SK-N-SH treated with all-trans-retinoic acid at 6 μM for 48 hours (cell line): Measurements from ENCODE around the gene ASIC1.

Experiments
- ARNTL ChIP-seq: fragments of 450-650 bp; formaldehyde crosslinking; IDR thresholded peaks from 2 replicates; pipeline ENCODE4 v1.5.0; 2020; ENCODE audit warnings: low read depth, mild to moderate bottlenecking, moderate library complexity, borderline replicate concordance
- CSDC2 ChIP-seq: fragments of 250-450 bp; sonication (Bioruptor Pico); IDR thresholded peaks from 2 replicates; pipeline ENCODE4 v1.5.0; 2020; ENCODE audit warnings: mild to moderate bottlenecking, moderate library complexity
- PATZ1 ChIP-seq: fragments of 250-450 bp; sonication (Bioruptor Pico); IDR thresholded peaks from 2 replicates; pipeline ENCODE4 v1.8.0; 2020; ENCODE audit warnings: mild to moderate bottlenecking, moderate library complexity, borderline replicate concordance
- PPARA ChIP-seq: fragments of 250-450 bp; sonication (Bioruptor Pico); IDR thresholded peaks from 2 replicates; pipeline ENCODE4 v1.5.0; 2020; ENCODE audit warnings: mild to moderate bottlenecking, borderline replicate concordance
- SNAI2 ChIP-seq: fragments of 250-450 bp; sonication (Bioruptor Pico); IDR thresholded peaks from 2 replicates; pipeline ENCODE4 v1.5.0; 2020; ENCODE audit warnings: mild to moderate bottlenecking, moderate library complexity
- TCF4 ChIP-seq: fragments of 250-450 bp; sonication (Bioruptor Pico); IDR thresholded peaks from 2 replicates; pipeline ENCODE4 v1.8.0; 2021; ENCODE audit warnings: mild to moderate bottlenecking, moderate library complexity, borderline replicate concordance
- ZC3H10 ChIP-seq: fragments of 250-450 bp; sonication (Bioruptor Pico); IDR thresholded peaks from 2 replicates; pipeline ENCODE4 v1.5.1; 2021; ENCODE audit warnings: mild to moderate bottlenecking, moderate library complexity
- ZFP3 ChIP-seq: fragments of 250-450 bp; sonication (Bioruptor Pico); IDR thresholded peaks from 2 replicates; pipeline ENCODE4 v1.5.0; 2020; ENCODE audit warnings: mild to moderate bottlenecking, moderate library complexity
- ZFP30 ChIP-seq: fragments of 450-650 bp; formaldehyde crosslinking; IDR thresholded peaks from 2 replicates; pipeline ENCODE4 v1.5.0; 2022; ENCODE audit warnings: mild to moderate bottlenecking, moderate library complexity
- ZNF8 ChIP-seq: fragments of 450-650 bp; formaldehyde crosslinking; IDR thresholded peaks from 2 replicates; pipeline ENCODE4 v1.5.0; 2020; ENCODE audit warnings: mild to moderate bottlenecking, moderate library complexity
- TF ChIP-seq, protein P1 (sequence below): fragments of 250-450 bp; sonication (Bioruptor Pico); IDR thresholded peaks from 2 replicates; pipeline ENCODE4 v1.5.1; 2021; ENCODE audit warnings: mild to moderate bottlenecking, moderate library complexity

DNA sequence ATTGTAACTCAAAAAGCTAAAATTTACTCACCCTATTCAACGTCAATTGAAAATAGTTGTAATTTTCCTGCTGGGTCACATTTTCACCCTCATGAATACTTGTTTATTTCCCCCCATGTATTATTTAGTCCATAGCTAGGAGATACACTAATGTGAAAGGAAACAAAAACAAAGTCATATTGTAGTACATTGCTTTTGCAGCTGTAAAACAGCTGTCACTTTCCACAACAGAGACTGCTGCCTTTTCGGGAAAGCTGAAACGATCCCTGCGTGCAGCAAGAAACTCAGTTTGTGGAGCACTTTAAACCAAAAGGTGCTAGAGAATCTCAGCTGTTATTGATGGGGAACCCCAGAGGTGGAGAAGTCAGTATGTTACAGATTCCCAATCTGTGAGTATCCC lies 36.4 kb upstream of the ASIC1 start:
- TF ChIP-seq PATZ1 (CRISPR knock-in tag) (no peak), PPARA (CRISPR knock-in tag) (no peak), ARNTL (no peak), ZFP30 (CRISPR knock-in tag) (no peak), SNAI2 (CRISPR knock-in tag) (no peak), ZFP3 (CRISPR knock-in tag) (no peak), CSDC2 (CRISPR knock-in tag) (no peak), ZC3H10 (no peak), TCF4 (CRISPR knock-in tag) (no peak), ZNF8 (CRISPR knock-in tag) (no peak)
- TF ChIP-seq, protein P1, sequence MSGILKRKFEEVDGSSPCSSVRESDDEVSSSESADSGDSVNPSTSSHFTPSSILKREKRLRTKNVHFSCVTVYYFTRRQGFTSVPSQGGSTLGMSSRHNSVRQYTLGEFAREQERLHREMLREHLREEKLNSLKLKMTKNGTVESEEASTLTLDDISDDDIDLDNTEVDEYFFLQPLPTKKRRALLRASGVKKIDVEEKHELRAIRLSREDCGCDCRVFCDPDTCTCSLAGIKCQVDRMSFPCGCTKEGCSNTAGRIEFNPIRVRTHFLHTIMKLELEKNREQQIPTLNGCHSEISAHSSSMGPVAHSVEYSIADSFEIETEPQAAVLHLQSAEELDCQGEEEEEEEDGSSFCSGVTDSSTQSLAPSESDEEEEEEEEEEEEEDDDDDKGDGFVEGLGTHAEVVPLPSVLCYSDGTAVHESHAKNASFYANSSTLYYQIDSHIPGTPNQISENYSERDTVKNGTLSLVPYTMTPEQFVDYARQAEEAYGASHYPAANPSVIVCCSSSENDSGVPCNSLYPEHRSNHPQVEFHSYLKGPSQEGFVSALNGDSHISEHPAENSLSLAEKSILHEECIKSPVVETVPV, result no peak
